Loucy (cell line): ENCODE measurements around the gene GAS2L1.

Source experiments
- H2AFZ ChIP-seq: fragments of 200-600 bp; sonication (generic); 2 replicates; pipeline ENCODE4 v1.6.0; 2016; ENCODE audit warnings: antibody characterized with exemption, mild to moderate bottlenecking, low read length, moderate library complexity
- H3F3A ChIP-seq: fragments of 200-600 bp; 2 replicates; pipeline ENCODE4 v1.6.0; 2016; ENCODE audit warnings: antibody characterized with exemption, low read depth, mild to moderate bottlenecking
- H3K27me3 ChIP-seq: fragments of 200-600 bp; sonication (generic); 2 replicates; pipeline ENCODE4 v1.6.1; 2014; ENCODE audit warnings: low read length, mild to moderate bottlenecking; ENCODE audit not compliant: insufficient read depth, poor library complexity, severe bottlenecking
- H3K36me3 ChIP-seq: fragments of 200-600 bp; sonication (generic); 2 replicates; pipeline ENCODE4 v1.6.1; 2016; ENCODE audit warnings: low read length; ENCODE audit not compliant: insufficient read depth
- H3K4me1 ChIP-seq: fragments of 200-600 bp; sonication (generic); 2 replicates; pipeline ENCODE4 v1.5.1; 2014; ENCODE audit warnings: low read length, mild to moderate bottlenecking; ENCODE audit not compliant: insufficient read depth, poor library complexity, severe bottlenecking
- H3K4me2 ChIP-seq: fragments of 200-600 bp; sonication (generic); 2 replicates; pipeline ENCODE4 v1.6.0; 2014; ENCODE audit warnings: antibody characterized with exemption, low read length, low read depth, mild to moderate bottlenecking; ENCODE audit not compliant: poor library complexity, severe bottlenecking
- H3K4me3 ChIP-seq: fragments of 200-600 bp; sonication (generic); 2 replicates; pipeline ENCODE4 v1.5.1; 2014; ENCODE audit warnings: low read length, mild to moderate bottlenecking, mixed read lengths; ENCODE audit not compliant: poor library complexity, severe bottlenecking
- H3K79me2 ChIP-seq: fragments of 200-600 bp; sonication (generic); 2 replicates; pipeline ENCODE4 v1.6.1; 2014; ENCODE audit warnings: low read length; ENCODE audit not compliant: insufficient read depth
- H3K9ac ChIP-seq: fragments of 200-600 bp; sonication (generic); 2 replicates; pipeline ENCODE4 v1.6.0; 2014; ENCODE audit warnings: mild to moderate bottlenecking, low read depth, low read length, moderate library complexity; ENCODE audit not compliant: poor library complexity, severe bottlenecking
- H3K9me2 ChIP-seq: fragments of 200-600 bp; sonication (generic); replicated peaks from 2 replicates; pipeline ENCODE4 v1.6.1; 2016; ENCODE audit warnings: low read depth, low read length, mixed read lengths
- H3K9me3 ChIP-seq: fragments of 200-600 bp; sonication (generic); 2 replicates; pipeline ENCODE4 v1.6.1; 2014; ENCODE audit warnings: mild to moderate bottlenecking, antibody characterized with exemption, low read length, low read depth; ENCODE audit not compliant: insufficient read depth
- H4K20me1 ChIP-seq: fragments of 200-600 bp; sonication (generic); 2 replicates; pipeline ENCODE4 v1.6.0; 2014; ENCODE audit warnings: antibody characterized with exemption, low read length, mild to moderate bottlenecking; ENCODE audit not compliant: insufficient read depth, poor library complexity, severe bottlenecking
- EZH2phosphoT487 ChIP-seq: fragments of 200-600 bp; IDR thresholded peaks from 2 replicates; pipeline ENCODE4 v1.6.1; 2018; ENCODE audit warnings: antibody characterized with exemption, mild to moderate bottlenecking, moderate library complexity, borderline replicate concordance
- TF ChIP-seq, protein P1 (sequence below): fragments of 200-600 bp; sonication (generic); conservative IDR thresholded peaks from 2 replicates; pipeline ENCODE4 v1.5.1; 2014; ENCODE audit warnings: mild to moderate bottlenecking, antibody characterized with exemption, low read length

The GAS2L1 gene

DNA sequence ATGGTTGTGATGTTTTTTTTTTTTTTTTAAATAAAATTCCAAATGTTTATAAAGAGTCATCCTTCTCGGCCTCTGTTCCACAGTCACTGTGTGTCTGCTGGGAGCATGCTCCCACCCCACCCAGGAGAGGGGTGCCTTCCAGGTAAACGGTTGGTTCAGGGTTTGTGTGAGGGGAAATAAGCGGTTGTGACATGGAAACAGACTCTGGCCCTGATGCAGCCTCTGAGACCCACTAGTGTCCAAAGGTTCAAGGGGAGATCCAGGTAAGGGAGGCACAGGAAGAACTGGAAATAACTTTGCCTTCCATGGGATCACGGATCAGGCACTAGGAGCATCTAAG is 6.0 kb upstream of the GAS2L1 start:
- no peak for TF ChIP-seq EZH2phosphoT487
- TF ChIP-seq, protein P1, sequence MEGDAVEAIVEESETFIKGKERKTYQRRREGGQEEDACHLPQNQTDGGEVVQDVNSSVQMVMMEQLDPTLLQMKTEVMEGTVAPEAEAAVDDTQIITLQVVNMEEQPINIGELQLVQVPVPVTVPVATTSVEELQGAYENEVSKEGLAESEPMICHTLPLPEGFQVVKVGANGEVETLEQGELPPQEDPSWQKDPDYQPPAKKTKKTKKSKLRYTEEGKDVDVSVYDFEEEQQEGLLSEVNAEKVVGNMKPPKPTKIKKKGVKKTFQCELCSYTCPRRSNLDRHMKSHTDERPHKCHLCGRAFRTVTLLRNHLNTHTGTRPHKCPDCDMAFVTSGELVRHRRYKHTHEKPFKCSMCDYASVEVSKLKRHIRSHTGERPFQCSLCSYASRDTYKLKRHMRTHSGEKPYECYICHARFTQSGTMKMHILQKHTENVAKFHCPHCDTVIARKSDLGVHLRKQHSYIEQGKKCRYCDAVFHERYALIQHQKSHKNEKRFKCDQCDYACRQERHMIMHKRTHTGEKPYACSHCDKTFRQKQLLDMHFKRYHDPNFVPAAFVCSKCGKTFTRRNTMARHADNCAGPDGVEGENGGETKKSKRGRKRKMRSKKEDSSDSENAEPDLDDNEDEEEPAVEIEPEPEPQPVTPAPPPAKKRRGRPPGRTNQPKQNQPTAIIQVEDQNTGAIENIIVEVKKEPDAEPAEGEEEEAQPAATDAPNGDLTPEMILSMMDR = no peak
- no peaks in the 10 kb centered on the region for H3K27me3 ChIP-seq
- H4K20me1 ChIP-seq = peaks cover 3% of the 10 kb centered on the region
- no peaks in the 10 kb centered on the region for H3K4me1 ChIP-seq
- no peak overlapping the region for H3K9ac ChIP-seq
- peaks cover 16% of the 10 kb centered on the region for H3F3A ChIP-seq
- no peak overlapping the region for H3K4me3 ChIP-seq
- H2AFZ ChIP-seq = no peak overlapping the region
- peaks cover 57% of the 10 kb centered on the region for H3K36me3 ChIP-seq
- no peaks in the 10 kb centered on the region for H3K79me2 ChIP-seq
- no peaks in the 10 kb centered on the region for H3K9me2 ChIP-seq
- H3K9me3 ChIP-seq = no peaks in the 10 kb centered on the region
- no peak overlapping the region for H3K4me2 ChIP-seq

DNA sequence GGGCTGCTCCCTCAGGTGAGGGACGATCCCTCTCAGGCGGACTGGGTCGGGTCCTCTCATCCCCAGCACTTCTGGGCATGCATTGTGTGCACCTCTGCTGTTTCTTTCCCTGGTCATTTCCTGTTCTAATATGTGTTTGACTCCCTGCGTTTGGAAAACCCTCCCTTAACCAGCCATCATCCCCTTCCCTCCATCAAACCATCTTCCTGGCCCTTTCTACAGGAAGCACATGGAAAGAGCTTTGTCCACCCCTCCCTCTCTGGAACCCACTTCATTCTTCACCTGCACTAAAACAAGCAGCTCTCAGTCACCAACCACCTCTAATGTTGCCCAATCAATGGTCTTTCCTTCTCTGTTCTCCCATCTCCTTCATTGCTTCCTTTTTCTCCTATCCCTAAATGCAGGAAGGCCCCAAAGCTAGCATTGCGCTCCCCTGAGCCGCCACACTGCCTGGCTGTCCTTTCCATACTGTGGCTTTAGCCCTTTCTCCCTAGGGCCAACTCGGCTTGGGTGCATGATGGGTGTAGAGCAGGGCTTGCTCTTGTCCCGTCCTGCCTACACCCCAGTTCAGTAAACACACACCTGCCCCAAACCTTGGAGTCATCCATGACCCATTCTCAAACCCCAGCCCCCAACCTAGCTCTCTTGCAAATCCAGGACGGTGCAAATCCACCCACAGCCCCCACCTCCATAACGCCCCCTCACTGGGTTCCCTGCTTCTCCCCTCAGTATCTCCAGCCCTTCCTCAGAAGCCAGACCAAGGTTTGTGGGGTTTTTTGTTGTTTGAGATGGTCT is 5.4 kb upstream of the GAS2L1 start:
- H3F3A ChIP-seq = peaks cover 16% of the 10 kb centered on the region
- no peaks in the 10 kb centered on the region for H3K9me2 ChIP-seq
- no peak overlapping the region for H2AFZ ChIP-seq
- H3K4me1 ChIP-seq = peaks cover 2% of the 10 kb centered on the region
- H3K27me3 ChIP-seq = no peaks in the 10 kb centered on the region
- no peaks in the 10 kb centered on the region for H3K79me2 ChIP-seq
- H4K20me1 ChIP-seq = peaks cover 3% of the 10 kb centered on the region
- H3K9ac ChIP-seq = no peak overlapping the region
- H3K9me3 ChIP-seq = no peaks in the 10 kb centered on the region
- H3K4me3 ChIP-seq = no peak overlapping the region
- no peak overlapping the region for H3K4me2 ChIP-seq
- peaks cover 51% of the 10 kb centered on the region for H3K36me3 ChIP-seq
- TF ChIP-seq, protein P1 = no peak
- TF ChIP-seq EZH2phosphoT487 = no peak

- H3K9me2 ChIP-seq = no peaks in the 10 kb centered on the region
- H3K4me3 ChIP-seq = no peak overlapping the region
- no peaks in the 10 kb centered on the region for H3K79me2 ChIP-seq
- H4K20me1 ChIP-seq = peaks cover 3% of the 10 kb centered on the region
- H2AFZ ChIP-seq = no peak overlapping the region
- H3K27me3 ChIP-seq = no peaks in the 10 kb centered on the region
- H3K4me1 ChIP-seq = peaks cover 7% of the 10 kb centered on the region
- no peak overlapping the region for H3K9ac ChIP-seq
- TF ChIP-seq, protein P1 = no peak
- TF ChIP-seq EZH2phosphoT487 = no peak
- H3K36me3 ChIP-seq = peaks cover 42% of the 10 kb centered on the region
- no peak overlapping the region for H3K4me2 ChIP-seq
- peaks cover 16% of the 10 kb centered on the region for H3F3A ChIP-seq
- no peaks in the 10 kb centered on the region for H3K9me3 ChIP-seq
These were observed 4.6 kb upstream of the GAS2L1 start for GRCh38 chr22:29301716-29302401.
